Heart left ventricle (tissue), 16 donors: ENCODE data around the gene PRDM11. TPM values are rescaled to one million over a fixed set of nuclear protein-coding genes. Genes with fewer than 3 reads are reported as not detected.

ENCODE experiments used
- ATAC-seq, 4 donors: fragments of 200-7000 bp; cut with Tn5 transposase; one replicate each; pipeline ENCODE4 v1.9.1; 2020 to 2022; ENCODE audit warnings: moderate library complexity in 4 of 4, mild to moderate bottlenecking in 3 of 4, moderate number of reproducible peaks in 1 of 4
- DNase-seq, 5 donors: peaks; one replicate each; pipeline ENCODE4 v3.0.0-alpha.2; 2020
- H3K27ac ChIP-seq, 12 donors: fragments of 200-600 bp; sonication (generic) in 4 of 12; one replicate each; pipeline versions ENCODE4 v1.5.0 to v1.8.0; 2016 to 2022; ENCODE audit warnings: mild to moderate bottlenecking in 2 of 12
- H3K27me3 ChIP-seq, 9 donors: fragments of 200-600 bp; sonication (generic) in 2 of 9; one replicate each; pipeline versions ENCODE4 v1.5.1 to v1.8.0; 2016 to 2022; ENCODE audit warnings: mild to moderate bottlenecking in 3 of 9
- H3K36me3 ChIP-seq, 9 donors: fragments of 200-600 bp; sonication (generic) in 2 of 9; one replicate each; pipeline versions ENCODE4 v1.5.0 to v1.8.0; 2018 to 2022; ENCODE audit warnings: mild to moderate bottlenecking in 2 of 9
- H3K4me1 ChIP-seq, 12 donors: fragments of 200-600 bp; sonication (generic) in 4 of 12; one replicate each; pipeline versions ENCODE4 v1.5.0 to v1.8.0; 2016 to 2022; ENCODE audit warnings: mild to moderate bottlenecking in 3 of 12
- H3K4me3 ChIP-seq, 12 donors: fragments of 200-600 bp; sonication (generic) in 4 of 12; one replicate each; pipeline versions ENCODE4 v1.5.0 to v1.8.0; 2017 to 2022; ENCODE audit warnings: mild to moderate bottlenecking in 9 of 12, moderate library complexity in 4 of 12
- H3K9me3 ChIP-seq, 12 donors: fragments of 200-600 bp; sonication (generic) in 4 of 12; one replicate each; pipeline versions ENCODE4 v1.5.0 to v1.8.0; 2016 to 2022; ENCODE audit warnings: mild to moderate bottlenecking in 1 of 12
- POLR2A ChIP-seq, 2 donors: fragments of 450-650 bp; IDR thresholded peaks; one replicate each; pipeline ENCODE4 v1.6.1; 2017; ENCODE audit warnings: antibody characterized with exemption in 2 of 2, mild to moderate bottlenecking in 2 of 2, moderate library complexity in 2 of 2
- WGBS, 4 donors: extraction: QIAGEN DNeasy Blood & Tissue Kit in 2 of 4; methylation state at CpG; one replicate each; pipeline versions ENCODE4 v1.1.5 to v1.1.7; 2013 to 2018; 5-methylcytosine and 5-hydroxymethylcytosine counted together
- intact Hi-C, 10 donors: fragments of 100-400 bp; cut with DNase I; formaldehyde crosslinking; loops; one replicate each; pipeline versions ENCODE4 v1.11.1 to v1.14.2; 2022
- polyA plus RNA-seq, 2 donors: library from polyadenylated mRNA; stranded (reverse); fragments of 200-250 nt; gene quantifications; one replicate each; pipeline ENCODE4 v1.2.3, GENCODE V29; 2013
- total RNA-seq, 9 donors: library from RNA; depleted of rRNA in 2 of 9; stranded (reverse); fragments of >200 nt in 2 of 9; fragmentation: NEBNext Ultra II Directional in 3 of 9; extraction: Animal tissue kit (Norgen Biotek cat#: 25700) in 3 of 9; gene quantifications; one replicate each; pipeline versions ENCODE4 v1.1.0 to v1.2.4, GENCODE V29; 2016 to 2023
- TF ChIP-seq, protein P1 (sequence below), 12 donors: fragments of 200-600 bp; sonication (generic) in 4 of 12; IDR thresholded peaks; one replicate each; pipeline versions ENCODE4 v1.5.0 to v1.8.0; 2018 to 2022; ENCODE audit warnings: antibody characterized with exemption in 12 of 12, mild to moderate bottlenecking in 5 of 12
- donor health status: ischemic (EF 13 %, LVEDD 7.1; RV severe dilation, severe dysfunction).
- donor health status: healthy with polysubstance abuse.
- donor health status: DM: no; HTN: yes; CAD: no.
- donor health status: DM: no; HTN: no; CAD: no.
- donor health status: ischemic (EF 25% LVEDD 6.9; RV normal size, moderate dysfunction).
- donor health status: ischemic (EF 25% LVEDD 5.7; RV mildly dilated, moderate dysfunction).
- donor health status: healthy.
- donor health status: DM: yes; HTN: yes; CAD: no.
- donor health status: ischemic (EF 35%, LVEDD 5.7; RV mildly dilated, moderate dysfunction).
- donor health status: nonischemic (EF 11% LVEDD 7.7; RV severe dilation, severe dysfunction).
- donor health status: DM: yes; HTN: yes; CAD: no.
- donor health status: PGD.
- donor health status: ischemic (EF 29% LVEDD 5.4; RV normal size, mild dysfunction).
- donor health status: nonischemic (EF 23%, LVEDD 6.1; RV moderate dilation, normal function).

Gene PRDM11
- total and polyA plus RNA-seq, 11 donors = 4.5 to 29.6 (median 18.2) TPM

GRCh38 chr11:45173064-45173463 lies 26.6 kb downstream of the PRDM11 start:
- no peaks in the 10 kb centered on the region for H3K27me3 ChIP-seq
- 94 to 98% (median 97%) methylated on average over 5 of the region's 5 CpGs for WGBS, 4 donors
- no peaks in the 10 kb centered on the region for H3K36me3 ChIP-seq
- no peak for ATAC-seq
- no peak overlapping the region for H3K4me3 ChIP-seq
- no peaks in the 10 kb centered on the region for H3K9me3 ChIP-seq
- peaks cover 0 to 35% (median 12%) of the 10 kb centered on the region in 12 donors for H3K4me1 ChIP-seq
- intact Hi-C loops = no loop called here
- no peak for DNase-seq
- TF ChIP-seq, protein P1, sequence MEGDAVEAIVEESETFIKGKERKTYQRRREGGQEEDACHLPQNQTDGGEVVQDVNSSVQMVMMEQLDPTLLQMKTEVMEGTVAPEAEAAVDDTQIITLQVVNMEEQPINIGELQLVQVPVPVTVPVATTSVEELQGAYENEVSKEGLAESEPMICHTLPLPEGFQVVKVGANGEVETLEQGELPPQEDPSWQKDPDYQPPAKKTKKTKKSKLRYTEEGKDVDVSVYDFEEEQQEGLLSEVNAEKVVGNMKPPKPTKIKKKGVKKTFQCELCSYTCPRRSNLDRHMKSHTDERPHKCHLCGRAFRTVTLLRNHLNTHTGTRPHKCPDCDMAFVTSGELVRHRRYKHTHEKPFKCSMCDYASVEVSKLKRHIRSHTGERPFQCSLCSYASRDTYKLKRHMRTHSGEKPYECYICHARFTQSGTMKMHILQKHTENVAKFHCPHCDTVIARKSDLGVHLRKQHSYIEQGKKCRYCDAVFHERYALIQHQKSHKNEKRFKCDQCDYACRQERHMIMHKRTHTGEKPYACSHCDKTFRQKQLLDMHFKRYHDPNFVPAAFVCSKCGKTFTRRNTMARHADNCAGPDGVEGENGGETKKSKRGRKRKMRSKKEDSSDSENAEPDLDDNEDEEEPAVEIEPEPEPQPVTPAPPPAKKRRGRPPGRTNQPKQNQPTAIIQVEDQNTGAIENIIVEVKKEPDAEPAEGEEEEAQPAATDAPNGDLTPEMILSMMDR (IDR thresholded peaks at IDR 0.05) = no peak
- TF ChIP-seq POLR2A (IDR thresholded peaks at IDR 0.05) = no peak
- no peak overlapping the region for H3K27ac ChIP-seq

DNA sequence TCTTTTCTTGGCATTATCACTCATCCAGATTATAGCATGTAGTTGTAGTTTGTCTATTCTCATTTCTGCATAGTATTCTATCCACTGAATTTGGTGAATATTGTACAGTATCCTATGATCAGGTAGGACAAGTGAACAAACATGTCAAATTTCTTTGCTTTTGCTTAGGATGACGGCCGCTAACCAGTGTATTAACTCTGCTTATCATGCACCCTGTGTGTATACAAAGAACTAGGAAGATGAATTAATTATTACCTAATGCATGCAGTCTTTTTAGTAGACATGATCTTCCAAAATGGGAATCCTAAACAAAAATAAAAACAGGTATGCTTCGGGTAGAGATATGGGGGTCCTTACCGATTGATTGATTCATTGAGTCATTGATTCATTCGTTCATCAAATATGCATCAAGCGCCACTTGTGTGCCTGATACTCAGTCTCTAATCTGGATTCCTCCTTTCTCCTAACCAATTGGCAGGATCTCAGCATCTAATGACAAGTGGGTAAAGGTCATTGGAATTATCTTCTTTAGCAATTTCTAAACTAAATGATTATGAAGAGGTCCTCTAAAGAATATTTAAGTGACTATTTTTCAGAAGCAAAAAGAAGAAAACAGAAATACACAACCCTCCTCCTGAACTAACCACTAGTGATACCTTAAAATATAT lies 27.9 kb downstream of the PRDM11 start:
- DNase-seq (no peak), ATAC-seq (no peak)
- 94 to 96% (median 95%) methylated on average over 6 of the region's 6 CpGs for WGBS, 4 donors
- H3K9me3 ChIP-seq = no peaks in the 10 kb centered on the region
- peaks cover 0 to 32% (median 12%) of the 10 kb centered on the region in 12 donors for H3K4me1 ChIP-seq
- no peak for TF ChIP-seq POLR2A (IDR thresholded peaks at IDR 0.05)
- TF ChIP-seq, protein P1 (IDR thresholded peaks at IDR 0.05) = no peak
- intact Hi-C loops = no loop called here
- H3K36me3 ChIP-seq = no peaks in the 10 kb centered on the region
- H3K27me3 ChIP-seq = no peaks in the 10 kb centered on the region
- H3K4me3 ChIP-seq = no peak overlapping the region
- H3K27ac ChIP-seq = no peak overlapping the region

GRCh38 chr11:45174963-45175362 lies 28.5 kb downstream of the PRDM11 start:
- Histone ChIP-seq H3K27ac (no peak overlapping the region), H3K27me3 (peaks cover 0 to 2% (median 0%) of the 10 kb centered on the region in 9 donors), H3K36me3 (no peaks in the 10 kb centered on the region), H3K4me3 (no peak overlapping the region), H3K4me1 (peaks cover 0 to 32% (median 14%) of the 10 kb centered on the region in 12 donors), H3K9me3 (no peaks in the 10 kb centered on the region)
- DNase-seq (no peak), ATAC-seq (no peak)
- TF ChIP-seq, protein P1 (IDR thresholded peaks at IDR 0.05) = no peak
- TF ChIP-seq POLR2A (IDR thresholded peaks at IDR 0.05) = no peak
- intact Hi-C loops = no loop called here
- 95 to 97% (median 96%) methylated on average over 4 of the region's 4 CpGs for WGBS, 4 donors

DNA sequence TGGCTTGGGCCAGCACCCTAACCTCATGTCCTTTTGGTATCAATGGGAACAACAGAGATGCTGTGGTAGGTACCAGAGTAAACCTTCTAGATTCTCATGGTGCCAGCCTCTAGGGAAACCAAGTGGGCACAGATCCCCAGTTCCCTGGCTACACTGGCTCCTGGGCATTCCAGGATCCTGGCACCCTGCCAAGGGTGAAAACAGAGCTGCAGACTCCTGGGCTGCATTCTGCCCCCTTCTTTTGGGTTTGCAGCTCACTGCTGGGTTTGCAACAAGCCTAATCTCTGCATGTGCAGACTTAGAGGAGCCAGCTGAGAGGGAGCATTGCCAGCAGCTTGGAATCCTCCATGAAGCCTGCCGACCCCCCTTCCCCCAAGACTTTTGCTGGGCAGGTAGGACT lies 30.6 kb downstream of the PRDM11 start:
- TF ChIP-seq, protein P1 (IDR thresholded peaks at IDR 0.05) = no peak
- TF ChIP-seq POLR2A (IDR thresholded peaks at IDR 0.05) = no peak
- peaks cover 0 to 12% (median 0%) of the 10 kb centered on the region in 9 donors for H3K27me3 ChIP-seq
- no peak overlapping the region for H3K4me3 ChIP-seq
- intact Hi-C loops = no loop called here
- peaks cover 0 to 43% (median 24%) of the 10 kb centered on the region in 12 donors for H3K4me1 ChIP-seq
- H3K36me3 ChIP-seq = peaks cover 0 to under 1% (median 0%) of the 10 kb centered on the region in 9 donors
- WGBS, 4 donors = 33 to 63% (median 34%) methylated on average over 1 of the region's 1 CpG
- H3K9me3 ChIP-seq = no peaks in the 10 kb centered on the region
- no peak for ATAC-seq
- H3K27ac ChIP-seq = no peak overlapping the region
- DNase-seq = peak in 1 of 5 donors; percentile 56
